ENCODE measurements around the gene KLC4. TPM values are rescaled to one million over a fixed set of nuclear protein-coding genes. Genes with fewer than 3 reads are reported as not detected.
A peak's percentile ranks its signal among the peaks of the same experiment; 100 is the strongest.

Gene KLC4
- total RNA-seq, 1 donor = 17.7 TPM

GRCh38 chr6:43120944-43121913 is 61.8 kb downstream of the KLC4 start:
- Histone ChIP-seq H2AFZ (ENCODE audit: low read length) (no peak overlapping the region), H3K79me2 (ENCODE audit: insufficient read depth, low read length) (peaks cover 48% of the 10 kb centered on the region), H3K4me1 (ENCODE audit: insufficient read depth, low read length) (peaks cover 67% of the 10 kb centered on the region)

GRCh38 chr6:43122146-43122545 is 62.7 kb downstream of the KLC4 start:
- Histone ChIP-seq H3K9me3 (ENCODE audit: low read depth, low read length) (no peaks in the 10 kb centered on the region), H3K27me3 (ENCODE audit: insufficient read depth, low read length) (no peaks in the 10 kb centered on the region), H3K4me2 (ENCODE audit: insufficient read depth, low read length) (peak overlapping the region; percentile 56), H4K20me1 (ENCODE audit: insufficient read depth, low read length) (no peaks in the 10 kb centered on the region), H3K27ac (ENCODE audit: low read depth, low read length) (peak overlapping the region; percentile 91), H3K79me2 (ENCODE audit: insufficient read depth, low read length) (peaks cover 53% of the 10 kb centered on the region), H3K4me1 (ENCODE audit: insufficient read depth, low read length) (peaks cover 64% of the 10 kb centered on the region), H2AFZ (ENCODE audit: low read length) (no peak overlapping the region), H3K36me3 (ENCODE audit: insufficient read depth, low read length) (no peaks in the 10 kb centered on the region), H3K4me3 (ENCODE audit: insufficient read depth, low read length) (no peak overlapping the region)
- DNase-seq (ENCODE audit: insufficient read length, low spot score, missing footprints) = no peak
- no peak for TF ChIP-seq CTCF (IDR thresholded peaks at IDR 0.05; ENCODE audit: extremely low read depth, low read depth, low read length)

More at GRCh38 chr6:43120944-43121913, 61.8 kb downstream of the KLC4 start:
- H4K20me1 ChIP-seq (ENCODE audit: insufficient read depth, low read length) = no peaks in the 10 kb centered on the region
- H3K27me3 ChIP-seq (ENCODE audit: insufficient read depth, low read length) = no peaks in the 10 kb centered on the region
- H3K27ac ChIP-seq (ENCODE audit: low read depth, low read length) = peak overlapping the region; percentile 91
- H3K36me3 ChIP-seq (ENCODE audit: insufficient read depth, low read length) = no peaks in the 10 kb centered on the region
- H3K4me3 ChIP-seq (ENCODE audit: insufficient read depth, low read length) = peak overlapping the region; percentile 0
- H3K4me2 ChIP-seq (ENCODE audit: insufficient read depth, low read length) = peak overlapping the region; percentile 56
- no peaks in the 10 kb centered on the region for H3K9me3 ChIP-seq (ENCODE audit: low read depth, low read length)
- TF ChIP-seq CTCF (IDR thresholded peaks at IDR 0.05; ENCODE audit: extremely low read depth, low read depth, low read length) = no peak
- peak; percentile 93 for DNase-seq (ENCODE audit: insufficient read length, low spot score, missing footprints)

GRCh38 chr6:43123461-43124314 is 64.3 kb downstream of the KLC4 start:
- Histone ChIP-seq H3K4me2 (ENCODE audit: insufficient read depth, low read length) (no peak overlapping the region), H4K20me1 (ENCODE audit: insufficient read depth, low read length) (no peaks in the 10 kb centered on the region), H3K27ac (ENCODE audit: low read depth, low read length) (peak overlapping the region; percentile 91), H3K9me3 (ENCODE audit: low read depth, low read length) (no peaks in the 10 kb centered on the region), H3K36me3 (ENCODE audit: insufficient read depth, low read length) (no peaks in the 10 kb centered on the region), H3K79me2 (ENCODE audit: insufficient read depth, low read length) (peaks cover 51% of the 10 kb centered on the region), H3K4me1 (ENCODE audit: insufficient read depth, low read length) (peaks cover 71% of the 10 kb centered on the region), H3K27me3 (ENCODE audit: insufficient read depth, low read length) (no peaks in the 10 kb centered on the region), H2AFZ (ENCODE audit: low read length) (no peak overlapping the region), H3K4me3 (ENCODE audit: insufficient read depth, low read length) (no peak overlapping the region)
- TF ChIP-seq CTCF (IDR thresholded peaks at IDR 0.05; ENCODE audit: extremely low read depth, low read depth, low read length) = no peak
- peak; percentile 13 for DNase-seq (ENCODE audit: insufficient read length, low spot score, missing footprints)
